HG03342 (cell line): ENCODE results near the gene XRCC4.

ENCODE experiments used
- ATAC-seq: cut with Tn5 transposase; IDR thresholded peaks from one replicate; pipeline ENCODE4 v1.9.1; 2021; ENCODE audit warnings: mild to moderate bottlenecking, moderate library complexity; ENCODE audit not compliant: unreplicated experiment

XRCC4 gene

GRCh38 chr5:83069096-83069799, 8.1 kb upstream of the XRCC4 start:
- no peak for ATAC-seq

DNA sequence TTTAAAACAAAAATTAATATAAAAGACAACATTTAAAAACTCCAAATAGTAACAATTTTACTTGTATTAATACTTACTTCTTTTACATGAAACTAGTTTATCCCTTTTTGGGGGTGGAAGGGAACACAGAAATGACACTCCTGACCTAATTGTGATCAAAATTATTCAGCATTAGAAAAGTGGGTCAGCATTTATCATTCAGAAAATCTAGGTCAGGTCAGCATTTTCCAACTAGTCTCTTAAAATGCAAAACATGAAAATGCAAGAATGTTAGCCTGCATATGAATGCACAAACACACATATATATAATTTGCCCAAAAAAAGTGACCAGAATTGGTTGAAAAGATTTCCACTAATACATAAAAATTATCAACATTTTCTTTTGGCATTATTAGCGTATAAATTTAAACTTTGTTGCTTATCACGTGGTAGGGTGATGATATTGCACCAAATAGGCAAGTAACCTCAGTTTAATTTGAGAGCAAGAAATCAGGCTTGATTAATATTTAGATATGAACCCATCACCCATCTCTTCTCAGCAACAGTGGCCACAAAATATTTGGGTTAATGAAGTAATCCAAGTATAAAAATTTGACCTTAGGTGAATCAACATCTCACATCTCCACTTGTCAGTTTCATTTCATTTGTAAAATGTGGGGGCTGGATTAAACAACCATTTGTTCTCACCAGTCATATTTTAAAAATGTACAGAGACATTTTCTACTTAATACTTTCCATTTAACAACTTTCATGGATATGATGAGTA, 5.9 kb upstream of the XRCC4 start:
- ATAC-seq, result no peak

DNA sequence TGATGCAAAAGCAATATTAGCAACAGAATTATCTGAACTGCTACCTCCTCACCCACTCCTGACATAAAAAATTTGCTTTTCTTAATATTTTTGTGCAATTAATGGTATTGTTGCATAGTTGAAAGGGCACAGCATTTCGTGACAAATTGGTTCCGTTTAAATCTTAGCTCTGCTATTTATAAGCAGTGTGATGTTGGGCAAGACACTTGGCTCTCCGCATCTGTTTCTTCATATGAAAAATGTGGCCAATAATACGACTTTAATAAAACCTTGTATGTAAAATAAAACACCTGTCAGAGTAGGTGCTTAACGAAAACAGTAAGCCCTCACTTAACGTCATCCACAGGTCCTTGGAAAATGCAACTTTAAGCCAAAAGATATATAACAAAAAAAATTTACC, 4.4 kb upstream of the XRCC4 start:
- ATAC-seq, result no peak

DNA sequence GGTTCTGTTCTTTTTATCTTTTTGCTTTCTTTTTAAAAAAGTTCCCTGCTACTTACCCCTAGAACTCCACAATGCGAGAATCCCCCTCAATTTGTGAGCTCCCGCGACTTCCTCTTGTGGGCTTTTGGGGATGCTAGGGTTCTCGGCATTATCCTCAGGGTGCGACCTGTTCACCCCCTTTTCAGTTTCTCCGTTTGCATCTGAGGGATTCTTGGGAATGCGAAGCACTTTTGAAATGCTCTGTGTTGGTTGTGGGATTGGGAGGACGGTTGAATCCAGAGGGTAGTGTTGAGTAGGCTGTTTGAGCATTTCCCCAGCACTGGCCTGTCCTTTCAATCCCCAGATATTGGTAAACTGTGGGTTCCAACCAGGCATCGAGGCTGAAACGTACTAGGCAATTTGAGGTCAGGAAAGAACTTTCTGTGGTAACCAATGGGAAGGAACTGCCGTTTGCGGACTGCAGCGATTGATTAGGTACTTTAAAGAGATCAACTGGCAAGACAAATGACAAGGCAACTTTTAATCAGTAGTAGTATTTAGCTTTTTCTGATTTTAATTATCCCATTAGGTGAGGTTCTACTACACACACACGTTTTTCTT, 415 bp downstream of the XRCC4 start:
- peak; percentile 12 for ATAC-seq

DNA sequence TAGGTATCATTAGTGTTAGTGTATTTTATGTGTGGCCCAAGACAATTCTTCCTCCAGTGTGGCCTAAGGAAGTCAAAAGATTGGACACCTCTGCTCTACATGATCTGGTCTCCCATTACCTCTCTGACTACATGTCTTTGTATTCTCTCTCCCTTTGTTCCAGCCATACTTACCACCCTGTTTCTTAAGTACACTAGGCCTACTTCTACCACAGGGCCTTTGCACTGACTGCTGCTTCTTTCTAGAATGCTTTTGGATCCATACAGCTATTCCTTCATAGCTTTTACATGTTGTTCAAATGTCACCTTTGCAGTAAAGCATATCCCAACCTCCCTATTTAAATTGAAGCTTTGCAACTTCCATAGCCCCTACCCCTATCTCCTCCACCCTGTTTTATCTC, 5.4 kb downstream of the XRCC4 start:
- ATAC-seq, result no peak

- no peak for ATAC-seq
Measured at GRCh38 chr5:83084336-83084735, 7.0 kb downstream of the XRCC4 start.

DNA sequence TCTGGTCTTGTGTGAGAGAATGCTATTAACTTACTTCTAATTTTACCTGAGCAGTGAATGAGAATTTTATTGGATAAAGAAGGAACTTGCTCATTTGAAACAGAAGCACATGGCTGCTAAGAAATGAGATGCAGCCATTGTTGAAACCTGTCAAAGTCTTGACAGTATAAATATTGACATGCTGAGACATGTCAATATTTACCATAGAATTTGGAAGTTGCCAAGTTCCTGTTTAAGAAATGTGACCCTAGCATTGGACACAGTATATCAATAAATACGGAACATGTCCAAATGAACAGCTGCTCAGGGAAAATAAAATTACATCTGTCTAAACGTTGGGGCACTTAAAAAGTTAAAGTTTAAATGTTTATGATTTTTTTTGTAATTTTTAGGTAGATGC, 7.8 kb downstream of the XRCC4 start:
- ATAC-seq, result no peak

- no peak for ATAC-seq
Measured at GRCh38 chr5:83090169-83090568, 12.8 kb downstream of the XRCC4 start.

- ATAC-seq, result no peak
Measured at GRCh38 chr5:83092619-83093018, 15.3 kb downstream of the XRCC4 start.

DNA sequence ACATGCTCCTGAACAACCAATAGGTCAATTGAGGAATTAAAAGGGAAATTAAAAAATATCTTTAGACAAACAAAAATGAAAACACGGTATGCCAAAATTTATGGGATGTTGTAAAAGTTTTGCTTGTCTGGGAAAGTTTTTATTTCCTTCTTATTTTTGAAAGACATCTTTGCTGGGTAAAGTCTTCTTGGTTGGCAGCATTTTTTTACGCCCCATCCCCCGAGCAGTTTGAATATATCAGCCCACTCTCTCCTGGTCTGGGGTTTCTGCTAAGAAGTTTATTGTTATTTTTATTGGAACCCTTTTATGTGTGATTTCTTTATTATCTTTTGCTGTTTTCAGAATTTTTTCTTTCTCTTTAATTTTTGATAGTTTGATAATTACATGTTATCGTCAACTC, 16.3 kb downstream of the XRCC4 start:
- ATAC-seq, result no peak

DNA sequence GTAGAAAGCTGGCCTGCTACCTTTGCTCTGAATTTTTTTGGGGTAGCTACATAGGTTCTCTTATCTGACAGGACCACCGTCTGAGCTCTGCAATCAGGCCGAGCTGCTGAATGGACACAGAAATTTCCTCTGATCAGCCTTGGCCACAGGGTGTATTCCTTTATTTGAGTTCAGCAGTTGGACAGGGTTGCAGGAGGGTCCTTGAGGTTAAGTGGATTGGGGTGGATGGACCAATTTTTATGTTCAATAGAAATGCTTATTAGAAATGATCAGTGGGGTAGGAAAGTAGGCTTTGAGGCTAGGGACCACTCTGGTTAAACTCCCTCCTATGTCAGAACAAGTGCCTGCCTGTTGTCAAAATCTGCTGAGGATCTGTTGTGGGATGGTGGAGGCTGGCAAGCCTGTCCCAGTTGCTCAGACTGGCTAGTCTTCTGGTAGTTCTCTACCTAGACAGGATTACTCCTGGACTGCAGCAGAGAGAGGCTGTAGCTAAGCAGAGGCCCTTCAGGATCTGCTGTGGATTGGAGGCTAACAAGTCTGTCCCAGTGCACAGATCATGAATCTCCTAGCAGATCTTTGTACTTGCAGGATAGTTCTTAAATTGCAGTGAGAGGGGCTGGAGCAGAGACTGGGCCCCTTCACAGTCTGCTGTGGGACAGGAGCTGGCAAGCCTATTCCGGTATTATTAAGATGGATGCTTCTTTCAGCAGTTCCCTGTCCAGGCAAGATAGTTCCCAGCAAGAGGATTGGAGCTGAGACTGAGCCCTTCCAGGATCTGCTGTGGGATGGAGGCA, 18.0 kb downstream of the XRCC4 start:
- no peak for ATAC-seq

DNA sequence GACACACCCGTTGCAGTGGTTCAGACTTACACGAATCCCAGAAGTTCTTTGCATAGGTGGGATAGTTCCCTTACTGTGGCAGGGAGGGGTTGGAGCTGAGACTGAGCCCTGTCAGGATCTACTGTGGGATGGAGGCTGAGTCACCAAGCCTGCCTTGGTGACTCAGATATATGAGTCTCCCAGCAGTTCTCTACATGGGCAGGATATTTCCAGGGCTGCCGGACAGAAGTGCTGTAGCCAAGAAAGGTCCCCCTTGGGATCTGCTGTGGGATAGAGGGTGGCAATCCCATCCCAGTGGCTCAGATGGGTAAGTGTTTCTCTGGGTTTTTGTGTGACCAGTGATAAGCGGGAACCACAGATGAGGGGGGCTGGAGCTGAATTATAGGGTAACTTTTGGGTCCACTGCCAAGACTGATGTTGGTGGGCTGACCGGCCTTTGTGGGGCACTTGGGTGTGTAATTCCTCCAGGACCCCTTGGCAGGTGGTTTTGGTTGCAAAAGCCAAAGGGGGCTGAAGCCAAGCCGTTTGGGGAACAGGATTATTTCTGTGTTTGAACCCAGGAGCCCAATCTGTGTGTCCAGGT, 18.7 kb downstream of the XRCC4 start:
- no peak for ATAC-seq

- no peak for ATAC-seq
Measured at GRCh38 chr5:83096660-83097339, 19.5 kb downstream of the XRCC4 start.

DNA sequence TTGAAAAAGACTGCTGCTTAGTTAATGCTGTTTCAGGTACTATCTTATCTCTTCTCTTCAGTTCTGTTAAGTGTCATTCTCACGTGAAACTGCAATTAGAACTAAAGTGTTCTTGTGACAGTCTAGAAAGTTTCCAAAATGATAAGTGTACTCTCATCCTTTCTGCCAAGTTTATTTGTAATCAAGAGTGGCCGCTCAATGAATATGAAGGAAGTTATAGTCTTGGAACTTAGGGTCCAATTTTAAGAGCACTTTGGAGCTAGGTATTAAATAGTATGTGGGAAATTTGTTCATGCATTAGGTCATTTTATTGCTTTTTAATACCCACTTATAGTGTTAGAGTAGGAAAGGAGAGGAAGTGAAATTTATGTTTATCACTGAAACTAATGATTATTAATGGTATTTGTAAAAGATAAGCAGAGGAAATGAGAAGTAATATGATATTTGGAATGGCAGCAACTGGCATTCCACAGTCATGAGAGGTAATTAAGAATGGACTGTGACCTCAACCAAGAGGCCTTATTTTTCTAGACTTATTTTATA, 20.4 kb downstream of the XRCC4 start:
- no peak for ATAC-seq

GRCh38 chr5:83099001-83099400, 21.7 kb downstream of the XRCC4 start:
- ATAC-seq, result no peak

- ATAC-seq, result no peak
Measured at GRCh38 chr5:83099445-83099844, 22.1 kb downstream of the XRCC4 start.

- ATAC-seq, result no peak
Measured at GRCh38 chr5:83101514-83101913, 24.2 kb downstream of the XRCC4 start.

DNA sequence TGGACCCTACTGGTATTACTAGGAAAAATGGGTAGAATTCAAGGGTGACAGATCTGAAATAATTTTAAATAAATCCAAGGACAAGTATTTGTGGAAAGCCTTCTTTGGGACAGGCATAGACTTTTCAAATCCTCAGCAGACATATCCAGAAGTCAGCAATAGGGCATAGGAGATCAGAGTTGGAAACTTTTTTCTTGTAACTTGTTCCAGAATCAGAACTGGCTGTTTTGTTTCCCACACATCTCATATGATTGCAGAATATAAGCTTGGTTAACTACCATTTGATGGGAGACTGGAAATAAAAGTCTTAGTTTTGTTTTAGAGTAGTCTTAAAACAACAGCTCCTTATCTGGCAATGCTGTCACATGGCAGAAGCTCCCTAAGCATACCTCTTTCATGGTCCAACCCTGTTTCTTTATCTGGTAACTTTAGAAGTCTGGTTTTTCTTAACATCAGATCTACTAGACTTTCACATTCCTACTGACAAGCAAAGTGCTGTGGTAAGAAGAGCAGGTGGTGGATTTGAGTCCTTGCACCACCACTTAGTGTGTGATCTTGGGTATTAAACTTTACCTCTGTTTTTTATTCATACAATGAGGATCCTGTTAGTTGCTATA, 25.1 kb downstream of the XRCC4 start:
- ATAC-seq, result no peak

DNA sequence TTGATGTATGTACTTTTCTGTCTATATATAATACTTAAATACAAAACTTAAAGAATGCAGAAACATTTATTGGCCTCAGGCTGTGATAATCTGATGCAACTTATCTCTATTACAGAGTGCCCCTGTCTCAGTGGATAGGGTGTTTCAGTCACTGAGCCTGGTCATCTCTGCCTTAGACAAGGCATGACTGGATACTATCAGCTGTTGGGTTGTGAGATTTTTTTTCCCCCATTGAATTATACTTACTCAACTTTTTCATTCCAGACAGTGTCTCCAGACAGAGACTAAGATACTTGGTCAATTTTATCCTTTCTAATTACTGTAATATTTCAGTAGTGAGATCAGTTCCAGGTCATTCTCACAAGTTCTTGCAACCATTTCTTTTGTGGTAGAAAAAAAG, 26.7 kb downstream of the XRCC4 start:
- no peak for ATAC-seq
